Adrenal gland (tissue), 12 donors: Measurements from ENCODE around the gene CFAP57. TPM values are rescaled to one million over a fixed set of nuclear protein-coding genes. Genes with fewer than 3 reads are reported as not detected.
A peak's percentile ranks its signal among the peaks of the same experiment; 100 is the strongest.

Source experiments
- DNase-seq, 7 donors: peaks; one replicate each; pipeline ENCODE4 v3.0.0-alpha.2; 2019 to 2020
- H3K27ac ChIP-seq, 5 donors: fragments of 200-600 bp; sonication (generic) in 4 of 5; 1 replicate in 3 of 5; 2 replicates in 2 of 5; pipeline versions ENCODE4 v1.5.1 to v1.8.0; 2016 to 2020; ENCODE audit warnings: mild to moderate bottlenecking in 1 of 5
- H3K27me3 ChIP-seq: fragments of 200-600 bp; 2 replicates; pipeline ENCODE4 v1.8.0; 2021
- H3K36me3 ChIP-seq, 2 donors: fragments of 200-600 bp; replicated peaks in 1 of 2; 1 replicate in 1 of 2; 2 replicates in 1 of 2; pipeline versions ENCODE4 v1.5.1 to v1.8.0; 2018 to 2022
- H3K4me1 ChIP-seq, 2 donors: fragments of 200-600 bp; replicated peaks in 1 of 2; 1 replicate in 1 of 2; 2 replicates in 1 of 2; pipeline versions ENCODE4 v1.5.1 to v1.8.0; 2018 to 2021
- H3K4me3 ChIP-seq, 4 donors: fragments of 200-600 bp; sonication (generic) in 3 of 4; one replicate each; pipeline ENCODE4 v1.5.1; 2016 to 2018
- H3K9me3 ChIP-seq, 3 donors: fragments of 200-600 bp; sonication (generic) in 1 of 3; replicated peaks in 1 of 3; 1 replicate in 2 of 3; 2 replicates in 1 of 3; pipeline versions ENCODE4 v1.5.1 to v1.8.0; 2016 to 2021
- CTCF ChIP-seq, 6 experiments: fragments of 450-650 bp in 4 of 6; fragments of 200-600 bp in 2 of 6; sonication (generic) in 1 of 6; IDR thresholded peaks; 1 replicate in 5 of 6; 2 replicates in 1 of 6; pipeline versions ENCODE4 v1.5.1 to v1.8.0; 2016 to 2021; ENCODE audit warnings: antibody characterized with exemption in 6 of 6, mild to moderate bottlenecking in 2 of 6, moderate library complexity in 1 of 6
- POLR2A ChIP-seq, 2 donors: fragments of 450-650 bp; IDR thresholded peaks; one replicate each; pipeline ENCODE4 v1.6.1; 2017; ENCODE audit warnings: antibody characterized with exemption in 2 of 2, mild to moderate bottlenecking in 2 of 2, moderate library complexity in 1 of 2
- WGBS, 4 donors: extraction: QIAGEN DNeasy Blood & Tissue Kit in 2 of 4; methylation state at CpG; one replicate each; pipeline versions ENCODE4 v1.1.5 to v1.1.7; 2013 to 2017; 5-methylcytosine and 5-hydroxymethylcytosine counted together
- intact Hi-C, 2 donors: fragments of 100-400 bp; cut with DNase I; formaldehyde crosslinking; loops; one replicate each; pipeline versions ENCODE4 v1.14.1 to v1.15.0; 2022 to 2023
- polyA plus RNA-seq, 3 donors: library from polyadenylated mRNA; stranded (reverse); fragments of 200-250 nt in 2 of 3; fragments of 350-450 nt in 1 of 3; fragmentation: Illumina TruSeq in 1 of 3; extraction: RNeasy Lipid Tissue Mini Kit (QIAGEN cat#74804) in 1 of 3; gene quantifications; one replicate each; pipeline ENCODE4 v1.2.3, GENCODE V29; 2013 to 2014
- total RNA-seq, 9 donors: library from RNA; depleted of rRNA in 4 of 9; stranded (reverse); fragments of >200 nt in 4 of 9; fragments of 120-200 nt in 1 of 9; fragmentation: NEBNext Ultra II Directional in 1 of 9; extraction: Animal tissue kit (Norgen Biotek cat#: 25700) in 1 of 9; gene quantifications; one replicate each; pipeline versions ENCODE4 v1.1.0 to v1.2.4, GENCODE V29; 2013 to 2023
- donor health status: healthy with polysubstance abuse.
- donor health status: Bipolar disorder and iron deficiency.
- donor health status: DM: yes; HTN: yes; CAD: no.
- donor health status: DM: no; HTN: no; CAD: no.
- donor health status: DM: no; HTN: no; CAD: no.
- donor health status: DM: yes; HTN: yes; CAD: no.

The CFAP57 gene
- total and polyA plus RNA-seq, 12 donors: 0.06 to 2.1 (median 0.33) TPM; not detected in 3

GRCh38 chr1:43272161-43272560 is 100.0 kb downstream of the CFAP57 start:
- DNase-seq: no peak
- Histone ChIP-seq H3K4me3 (no peak overlapping the region), H3K36me3 (no peaks in the 10 kb centered on the region), H3K4me1 (peaks cover 0 to 9% of the 10 kb centered on the region in 2 donors), H3K27ac (no peak overlapping the region), H3K27me3 (no peaks in the 10 kb centered on the region), H3K9me3 (no peaks in the 10 kb centered on the region)
- TF ChIP-seq POLR2A (IDR thresholded peaks at IDR 0.05) (no peak), CTCF (IDR thresholded peaks at IDR 0.05) (no peak)
- 73 to 81% (median 80%) methylated on average over 1 to 9 of the region's 9 CpGs; no CpG with 5 or more reads in 1 of the 4 donors for WGBS, 4 donors
- intact Hi-C loops: no loop called here

GRCh38 chr1:43272576-43273571 is 100.7 kb downstream of the CFAP57 start:
- TF ChIP-seq POLR2A (IDR thresholded peaks at IDR 0.05) (no peak), CTCF (IDR thresholded peaks at IDR 0.05) (no peak)
- peak in 1 of 7 donors; percentile 24 for DNase-seq
- Histone ChIP-seq H3K27ac (no peak overlapping the region), H3K4me3 (no peak overlapping the region), H3K36me3 (no peaks in the 10 kb centered on the region), H3K9me3 (no peaks in the 10 kb centered on the region), H3K4me1 (peaks cover 0 to 9% of the 10 kb centered on the region in 2 donors), H3K27me3 (no peaks in the 10 kb centered on the region)
- intact Hi-C loops: no loop called here
- 94 to 97% (median 96%) methylated on average over 13 to 46 of the region's 46 CpGs for WGBS, 4 donors

GRCh38 chr1:43273708-43274107 is 101.6 kb downstream of the CFAP57 start:
- no peaks in the 10 kb centered on the region for H3K27me3 ChIP-seq
- WGBS, 4 donors: 96 to 100% (median 98%) methylated on average over 5 to 7 of the region's 7 CpGs
- H3K27ac ChIP-seq: peak overlapping the region in 1 of 5 donors; percentile 68
- H3K4me3 ChIP-seq: no peak overlapping the region
- TF ChIP-seq POLR2A (IDR thresholded peaks at IDR 0.05): no peak
- TF ChIP-seq CTCF (IDR thresholded peaks at IDR 0.05): no peak
- H3K9me3 ChIP-seq: no peaks in the 10 kb centered on the region
- intact Hi-C loops: no loop called here
- DNase-seq: no peak
- H3K36me3 ChIP-seq: no peaks in the 10 kb centered on the region
- peaks cover 0 to 9% of the 10 kb centered on the region in 2 donors for H3K4me1 ChIP-seq

- intact Hi-C loops: no loop called here
- TF ChIP-seq CTCF (IDR thresholded peaks at IDR 0.05): no peak
- no peak for TF ChIP-seq POLR2A (IDR thresholded peaks at IDR 0.05)
- Histone ChIP-seq H3K9me3 (no peaks in the 10 kb centered on the region), H3K27me3 (no peaks in the 10 kb centered on the region), H3K4me3 (no peak overlapping the region), H3K4me1 (peaks cover 0 to 9% of the 10 kb centered on the region in 2 donors), H3K27ac (peak overlapping the region in 2 of 5 donors; percentile 54 to 68), H3K36me3 (no peaks in the 10 kb centered on the region)
- WGBS, 4 donors: 5 to 45% (median 39%) methylated on average over 5 to 11 of the region's 11 CpGs
- peak in 5 of 7 donors; percentile 28 to 56 (median 46) for DNase-seq
Measured at GRCh38 chr1:43274125-43274803, 102.1 kb downstream of the CFAP57 start.
